ENCODE data around the gene TRIM72.

- TF ChIP-seq CTCF (IDR thresholded peaks at IDR 0.05) = no peak
- peak; percentile 76 for TF ChIP-seq EZH2phosphoT487 (IDR thresholded peaks at IDR 0.05)
These were observed 2.7 kb downstream of the TRIM72 start, which contains the start of gene PYDC1 for GRCh38 chr16:31216422-31217135.
